ENCODE measurements around the gene TAGLN3.

The TAGLN3 gene

DNA sequence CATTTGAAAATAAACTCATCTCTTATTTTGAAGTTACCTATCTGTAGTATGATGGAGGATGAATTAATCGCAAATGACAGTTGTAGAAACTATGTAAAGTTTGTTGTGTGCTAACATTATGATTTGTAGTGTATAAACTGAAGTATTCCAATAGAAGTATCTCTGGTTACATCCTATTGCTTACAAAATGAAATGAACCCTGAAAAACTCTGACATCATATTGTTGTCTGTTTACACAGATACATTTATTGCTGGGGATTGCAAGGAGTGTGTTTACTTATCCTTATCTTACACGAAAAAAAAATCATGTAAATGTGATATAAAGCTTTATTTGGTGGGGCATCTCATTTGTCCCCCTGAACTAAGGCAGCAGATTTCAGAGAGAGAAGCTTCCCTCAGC lies 22.5 kb upstream of the TAGLN3 start:
- no peak for ATAC-seq
- TF ChIP-seq ARNTL (CRISPR knock-in tag; IDR thresholded peaks at IDR 0.05; ENCODE audit: borderline replicate concordance, low read depth) (no peak), ZNF565 (CRISPR knock-in tag; conservative IDR thresholded peaks at IDR 0.05; ENCODE audit: low read depth) (no peak), OSR1 (CRISPR knock-in tag; IDR thresholded peaks at IDR 0.05) (no peak), ZC3H10 (CRISPR knock-in tag; IDR thresholded peaks at IDR 0.05) (no peak), ISL1 (CRISPR knock-in tag; IDR thresholded peaks at IDR 0.05) (no peak), TCF4 (CRISPR knock-in tag; IDR thresholded peaks at IDR 0.05; ENCODE audit: borderline replicate concordance) (no peak), ZFP30 (CRISPR knock-in tag; IDR thresholded peaks at IDR 0.05) (no peak), GLIS3 (CRISPR knock-in tag; IDR thresholded peaks at IDR 0.05) (no peak), CSDC2 (CRISPR knock-in tag; IDR thresholded peaks at IDR 0.05) (no peak), TOX (CRISPR knock-in tag; IDR thresholded peaks at IDR 0.05; ENCODE audit: borderline replicate concordance) (no peak), ZNF8 (CRISPR knock-in tag; IDR thresholded peaks at IDR 0.05) (no peak), ESRRG (CRISPR knock-in tag; IDR thresholded peaks at IDR 0.05) (no peak), RARB (CRISPR knock-in tag; IDR thresholded peaks at IDR 0.05) (no peak), ZNF70 (CRISPR knock-in tag; IDR thresholded peaks at IDR 0.05) (no peak), SNAI2 (CRISPR knock-in tag; IDR thresholded peaks at IDR 0.05) (no peak), BACH2 (CRISPR knock-in tag; IDR thresholded peaks at IDR 0.05; ENCODE audit: borderline replicate concordance) (no peak)
- TF ChIP-seq, protein P1, sequence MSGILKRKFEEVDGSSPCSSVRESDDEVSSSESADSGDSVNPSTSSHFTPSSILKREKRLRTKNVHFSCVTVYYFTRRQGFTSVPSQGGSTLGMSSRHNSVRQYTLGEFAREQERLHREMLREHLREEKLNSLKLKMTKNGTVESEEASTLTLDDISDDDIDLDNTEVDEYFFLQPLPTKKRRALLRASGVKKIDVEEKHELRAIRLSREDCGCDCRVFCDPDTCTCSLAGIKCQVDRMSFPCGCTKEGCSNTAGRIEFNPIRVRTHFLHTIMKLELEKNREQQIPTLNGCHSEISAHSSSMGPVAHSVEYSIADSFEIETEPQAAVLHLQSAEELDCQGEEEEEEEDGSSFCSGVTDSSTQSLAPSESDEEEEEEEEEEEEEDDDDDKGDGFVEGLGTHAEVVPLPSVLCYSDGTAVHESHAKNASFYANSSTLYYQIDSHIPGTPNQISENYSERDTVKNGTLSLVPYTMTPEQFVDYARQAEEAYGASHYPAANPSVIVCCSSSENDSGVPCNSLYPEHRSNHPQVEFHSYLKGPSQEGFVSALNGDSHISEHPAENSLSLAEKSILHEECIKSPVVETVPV (CRISPR knock-in tag; IDR thresholded peaks at IDR 0.05): no peak
- TF ChIP-seq, protein P2, sequence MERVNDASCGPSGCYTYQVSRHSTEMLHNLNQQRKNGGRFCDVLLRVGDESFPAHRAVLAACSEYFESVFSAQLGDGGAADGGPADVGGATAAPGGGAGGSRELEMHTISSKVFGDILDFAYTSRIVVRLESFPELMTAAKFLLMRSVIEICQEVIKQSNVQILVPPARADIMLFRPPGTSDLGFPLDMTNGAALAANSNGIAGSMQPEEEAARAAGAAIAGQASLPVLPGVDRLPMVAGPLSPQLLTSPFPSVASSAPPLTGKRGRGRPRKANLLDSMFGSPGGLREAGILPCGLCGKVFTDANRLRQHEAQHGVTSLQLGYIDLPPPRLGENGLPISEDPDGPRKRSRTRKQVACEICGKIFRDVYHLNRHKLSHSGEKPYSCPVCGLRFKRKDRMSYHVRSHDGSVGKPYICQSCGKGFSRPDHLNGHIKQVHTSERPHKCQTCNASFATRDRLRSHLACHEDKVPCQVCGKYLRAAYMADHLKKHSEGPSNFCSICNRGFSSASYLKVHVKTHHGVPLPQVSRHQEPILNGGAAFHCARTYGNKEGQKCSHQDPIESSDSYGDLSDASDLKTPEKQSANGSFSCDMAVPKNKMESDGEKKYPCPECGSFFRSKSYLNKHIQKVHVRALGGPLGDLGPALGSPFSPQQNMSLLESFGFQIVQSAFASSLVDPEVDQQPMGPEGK (CRISPR knock-in tag; IDR thresholded peaks at IDR 0.05; ENCODE audit: borderline replicate concordance): no peak
- TF ChIP-seq, protein P3, sequence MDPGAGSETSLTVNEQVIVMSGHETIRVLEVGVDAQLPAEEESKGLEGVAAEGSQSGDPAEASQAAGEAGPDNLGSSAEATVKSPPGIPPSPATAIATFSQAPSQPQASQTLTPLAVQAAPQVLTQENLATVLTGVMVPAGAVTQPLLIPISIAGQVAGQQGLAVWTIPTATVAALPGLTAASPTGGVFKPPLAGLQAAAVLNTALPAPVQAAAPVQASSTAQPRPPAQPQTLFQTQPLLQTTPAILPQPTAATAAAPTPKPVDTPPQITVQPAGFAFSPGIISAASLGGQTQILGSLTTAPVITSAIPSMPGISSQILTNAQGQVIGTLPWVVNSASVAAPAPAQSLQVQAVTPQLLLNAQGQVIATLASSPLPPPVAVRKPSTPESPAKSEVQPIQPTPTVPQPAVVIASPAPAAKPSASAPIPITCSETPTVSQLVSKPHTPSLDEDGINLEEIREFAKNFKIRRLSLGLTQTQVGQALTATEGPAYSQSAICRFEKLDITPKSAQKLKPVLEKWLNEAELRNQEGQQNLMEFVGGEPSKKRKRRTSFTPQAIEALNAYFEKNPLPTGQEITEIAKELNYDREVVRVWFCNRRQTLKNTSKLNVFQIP (CRISPR knock-in tag; IDR thresholded peaks at IDR 0.05; ENCODE audit: borderline replicate concordance, low read depth): no peak
- TF ChIP-seq, protein P4, sequence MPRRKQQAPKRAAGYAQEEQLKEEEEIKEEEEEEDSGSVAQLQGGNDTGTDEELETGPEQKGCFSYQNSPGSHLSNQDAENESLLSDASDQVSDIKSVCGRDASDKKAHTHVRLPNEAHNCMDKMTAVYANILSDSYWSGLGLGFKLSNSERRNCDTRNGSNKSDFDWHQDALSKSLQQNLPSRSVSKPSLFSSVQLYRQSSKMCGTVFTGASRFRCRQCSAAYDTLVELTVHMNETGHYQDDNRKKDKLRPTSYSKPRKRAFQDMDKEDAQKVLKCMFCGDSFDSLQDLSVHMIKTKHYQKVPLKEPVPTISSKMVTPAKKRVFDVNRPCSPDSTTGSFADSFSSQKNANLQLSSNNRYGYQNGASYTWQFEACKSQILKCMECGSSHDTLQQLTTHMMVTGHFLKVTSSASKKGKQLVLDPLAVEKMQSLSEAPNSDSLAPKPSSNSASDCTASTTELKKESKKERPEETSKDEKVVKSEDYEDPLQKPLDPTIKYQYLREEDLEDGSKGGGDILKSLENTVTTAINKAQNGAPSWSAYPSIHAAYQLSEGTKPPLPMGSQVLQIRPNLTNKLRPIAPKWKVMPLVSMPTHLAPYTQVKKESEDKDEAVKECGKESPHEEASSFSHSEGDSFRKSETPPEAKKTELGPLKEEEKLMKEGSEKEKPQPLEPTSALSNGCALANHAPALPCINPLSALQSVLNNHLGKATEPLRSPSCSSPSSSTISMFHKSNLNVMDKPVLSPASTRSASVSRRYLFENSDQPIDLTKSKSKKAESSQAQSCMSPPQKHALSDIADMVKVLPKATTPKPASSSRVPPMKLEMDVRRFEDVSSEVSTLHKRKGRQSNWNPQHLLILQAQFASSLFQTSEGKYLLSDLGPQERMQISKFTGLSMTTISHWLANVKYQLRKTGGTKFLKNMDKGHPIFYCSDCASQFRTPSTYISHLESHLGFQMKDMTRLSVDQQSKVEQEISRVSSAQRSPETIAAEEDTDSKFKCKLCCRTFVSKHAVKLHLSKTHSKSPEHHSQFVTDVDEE (CRISPR knock-in tag; IDR thresholded peaks at IDR 0.05): no peak

DNA sequence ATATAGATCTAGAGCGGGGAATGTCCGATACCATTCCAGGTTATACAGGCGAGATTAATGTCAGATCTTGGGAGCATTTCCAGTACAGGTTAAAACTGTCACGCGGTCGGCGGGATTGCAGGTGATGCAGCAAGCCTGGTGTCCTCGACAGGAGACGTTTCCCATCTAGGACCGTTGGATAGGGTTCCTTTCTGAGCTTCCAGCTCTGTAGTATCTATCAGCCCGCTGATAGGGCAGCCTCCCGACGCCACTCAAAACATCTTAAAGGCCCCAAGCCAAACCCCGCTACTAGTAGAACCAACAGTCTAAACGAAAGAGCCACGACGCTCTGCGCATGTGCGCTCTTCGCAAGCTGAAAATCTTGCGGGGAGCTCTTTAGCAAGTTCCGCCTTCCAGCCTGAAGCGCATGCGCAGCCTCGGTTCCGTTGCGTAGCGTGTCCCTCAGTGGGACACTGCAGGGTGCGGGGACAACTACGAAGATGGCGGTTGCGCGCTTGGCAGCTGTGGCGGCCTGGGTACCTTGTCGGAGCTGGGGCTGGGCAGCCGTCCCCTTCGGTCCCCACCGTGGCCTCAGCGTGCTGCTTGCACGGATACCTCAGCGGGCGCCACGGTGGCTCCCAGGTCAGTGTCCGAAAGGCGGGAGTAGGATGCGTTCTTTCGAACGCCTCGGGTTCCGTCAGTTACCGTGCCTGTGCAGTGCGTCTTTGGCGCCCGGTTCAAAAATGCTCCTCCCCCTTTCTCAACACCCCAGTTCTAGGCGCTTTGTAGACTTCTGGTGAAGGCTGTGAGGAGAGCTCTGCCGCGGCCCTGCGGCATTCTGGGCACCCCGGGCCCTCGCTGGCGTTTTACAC lies 19.9 kb upstream of the TAGLN3 start, which contains the start of gene ABHD10:
ABHD10 (plus strand) TSS at position 444 of the 851 bp plus-strand sequence; CDS start at position 480, 36 bp downstream.
- ATAC-seq: peak; percentile 95
- TF ChIP-seq ISL1 (CRISPR knock-in tag; IDR thresholded peaks at IDR 0.05) (no peak), RARB (CRISPR knock-in tag; IDR thresholded peaks at IDR 0.05) (no peak), GLIS3 (CRISPR knock-in tag; IDR thresholded peaks at IDR 0.05) (0 out of 2 replicates have a peak, but pooled peaks have one; percentile 32), ZNF70 (CRISPR knock-in tag; IDR thresholded peaks at IDR 0.05) (no peak), ZFP3 (CRISPR knock-in tag; IDR thresholded peaks at IDR 0.05) (no peak)
- TF ChIP-seq, protein P5, sequence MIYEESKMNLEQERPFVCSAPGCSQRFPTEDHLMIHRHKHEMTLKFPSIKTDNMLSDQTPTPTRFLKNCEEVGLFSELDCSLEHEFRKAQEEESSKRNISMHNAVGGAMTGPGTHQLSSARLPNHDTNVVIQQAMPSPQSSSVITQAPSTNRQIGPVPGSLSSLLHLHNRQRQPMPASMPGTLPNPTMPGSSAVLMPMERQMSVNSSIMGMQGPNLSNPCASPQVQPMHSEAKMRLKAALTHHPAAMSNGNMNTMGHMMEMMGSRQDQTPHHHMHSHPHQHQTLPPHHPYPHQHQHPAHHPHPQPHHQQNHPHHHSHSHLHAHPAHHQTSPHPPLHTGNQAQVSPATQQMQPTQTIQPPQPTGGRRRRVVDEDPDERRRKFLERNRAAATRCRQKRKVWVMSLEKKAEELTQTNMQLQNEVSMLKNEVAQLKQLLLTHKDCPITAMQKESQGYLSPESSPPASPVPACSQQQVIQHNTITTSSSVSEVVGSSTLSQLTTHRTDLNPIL (CRISPR knock-in tag; IDR thresholded peaks at IDR 0.05; ENCODE audit: low read depth): 0 out of 2 replicates have a peak, but pooled peaks have one; percentile 34

Measured in SK-N-SH treated with all-trans-retinoic acid at 6 μM for 48 hours (cell line).